HG03354 (cell line): ENCODE measurements around the gene LTN1.
"Not testable (repeated sequence)": the region's sequence is repeated elsewhere in the genome, so short reads cannot be mapped to it uniquely, and the experiment has no call there.

Experiments
- ATAC-seq: cut with Tn5 transposase; IDR thresholded peaks from one replicate; pipeline ENCODE4 v1.9.1; 2021; ENCODE audit warnings: mild to moderate bottlenecking; ENCODE audit not compliant: unreplicated experiment, poor library complexity, severe bottlenecking

Gene LTN1, protein sequence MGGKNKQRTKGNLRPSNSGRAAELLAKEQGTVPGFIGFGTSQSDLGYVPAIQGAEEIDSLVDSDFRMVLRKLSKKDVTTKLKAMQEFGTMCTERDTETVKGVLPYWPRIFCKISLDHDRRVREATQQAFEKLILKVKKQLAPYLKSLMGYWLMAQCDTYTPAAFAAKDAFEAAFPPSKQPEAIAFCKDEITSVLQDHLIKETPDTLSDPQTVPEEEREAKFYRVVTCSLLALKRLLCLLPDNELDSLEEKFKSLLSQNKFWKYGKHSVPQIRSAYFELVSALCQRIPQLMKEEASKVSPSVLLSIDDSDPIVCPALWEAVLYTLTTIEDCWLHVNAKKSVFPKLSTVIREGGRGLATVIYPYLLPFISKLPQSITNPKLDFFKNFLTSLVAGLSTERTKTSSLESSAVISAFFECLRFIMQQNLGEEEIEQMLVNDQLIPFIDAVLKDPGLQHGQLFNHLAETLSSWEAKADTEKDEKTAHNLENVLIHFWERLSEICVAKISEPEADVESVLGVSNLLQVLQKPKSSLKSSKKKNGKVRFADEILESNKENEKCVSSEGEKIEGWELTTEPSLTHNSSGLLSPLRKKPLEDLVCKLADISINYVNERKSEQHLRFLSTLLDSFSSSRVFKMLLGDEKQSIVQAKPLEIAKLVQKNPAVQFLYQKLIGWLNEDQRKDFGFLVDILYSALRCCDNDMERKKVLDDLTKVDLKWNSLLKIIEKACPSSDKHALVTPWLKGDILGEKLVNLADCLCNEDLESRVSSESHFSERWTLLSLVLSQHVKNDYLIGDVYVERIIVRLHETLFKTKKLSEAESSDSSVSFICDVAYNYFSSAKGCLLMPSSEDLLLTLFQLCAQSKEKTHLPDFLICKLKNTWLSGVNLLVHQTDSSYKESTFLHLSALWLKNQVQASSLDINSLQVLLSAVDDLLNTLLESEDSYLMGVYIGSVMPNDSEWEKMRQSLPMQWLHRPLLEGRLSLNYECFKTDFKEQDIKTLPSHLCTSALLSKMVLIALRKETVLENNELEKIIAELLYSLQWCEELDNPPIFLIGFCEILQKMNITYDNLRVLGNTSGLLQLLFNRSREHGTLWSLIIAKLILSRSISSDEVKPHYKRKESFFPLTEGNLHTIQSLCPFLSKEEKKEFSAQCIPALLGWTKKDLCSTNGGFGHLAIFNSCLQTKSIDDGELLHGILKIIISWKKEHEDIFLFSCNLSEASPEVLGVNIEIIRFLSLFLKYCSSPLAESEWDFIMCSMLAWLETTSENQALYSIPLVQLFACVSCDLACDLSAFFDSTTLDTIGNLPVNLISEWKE (N-terminal part only)

DNA sequence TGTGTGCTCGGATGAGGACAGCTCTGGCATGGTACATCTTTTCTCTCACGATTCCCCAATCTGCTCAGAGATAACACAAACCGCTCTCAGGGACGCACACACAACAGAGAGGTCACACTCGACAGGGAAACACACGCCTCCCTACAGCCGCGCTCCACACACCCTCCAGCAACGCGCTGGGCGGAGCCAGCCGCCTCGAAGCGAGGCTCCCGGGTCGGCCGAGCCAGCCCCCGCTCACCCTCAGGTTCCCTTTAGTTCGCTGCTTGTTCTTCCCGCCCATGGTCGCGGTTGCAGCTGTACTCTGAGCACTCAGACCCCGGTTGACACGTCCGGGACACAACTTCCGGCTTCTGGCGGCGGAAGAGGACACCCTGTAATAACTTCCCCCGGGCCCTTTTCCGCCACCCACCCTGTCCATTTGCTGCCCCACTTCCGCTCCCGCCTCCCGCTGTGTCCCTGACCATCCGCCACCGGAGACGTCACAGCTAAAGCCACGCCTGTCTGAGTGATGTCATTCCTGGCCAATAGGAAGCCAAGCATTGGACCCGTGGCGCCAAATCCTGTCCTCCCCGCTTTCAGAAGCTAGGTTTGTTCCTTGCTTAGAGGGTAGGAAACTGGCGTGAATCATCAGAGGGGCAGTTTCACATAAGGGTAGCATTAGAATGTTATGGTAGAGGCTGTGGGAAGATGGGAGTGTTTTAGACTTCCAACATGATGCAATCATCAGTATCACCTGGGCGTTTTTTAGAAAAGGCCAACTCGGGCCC lies at the start of gene LTN1:
LTN1 (minus strand) TSS at position 352 of the 767 bp plus-strand sequence; CDS start at position 280, 72 bp downstream.
- ATAC-seq: peak; percentile 97

DNA sequence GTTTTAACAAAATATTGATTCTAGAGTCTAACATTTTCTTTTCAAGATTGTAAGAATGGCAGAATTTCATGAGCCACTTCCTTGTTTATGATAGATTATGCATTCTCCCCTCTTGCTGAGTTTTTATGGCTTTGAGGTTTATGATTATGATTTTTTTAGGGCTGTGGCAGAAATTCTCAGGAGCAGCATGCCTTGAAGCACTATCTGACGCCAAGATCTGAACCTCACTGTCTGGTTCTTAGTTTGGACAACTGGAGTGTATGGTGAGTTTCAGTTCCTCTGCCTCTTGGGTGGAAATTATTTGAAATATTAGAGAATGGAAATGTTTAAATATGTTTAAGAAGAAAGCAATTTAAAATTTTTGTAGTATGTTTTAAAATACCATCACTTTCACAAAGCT lies 42.0 kb upstream of the LTN1 start:
- ATAC-seq: no peak

DNA sequence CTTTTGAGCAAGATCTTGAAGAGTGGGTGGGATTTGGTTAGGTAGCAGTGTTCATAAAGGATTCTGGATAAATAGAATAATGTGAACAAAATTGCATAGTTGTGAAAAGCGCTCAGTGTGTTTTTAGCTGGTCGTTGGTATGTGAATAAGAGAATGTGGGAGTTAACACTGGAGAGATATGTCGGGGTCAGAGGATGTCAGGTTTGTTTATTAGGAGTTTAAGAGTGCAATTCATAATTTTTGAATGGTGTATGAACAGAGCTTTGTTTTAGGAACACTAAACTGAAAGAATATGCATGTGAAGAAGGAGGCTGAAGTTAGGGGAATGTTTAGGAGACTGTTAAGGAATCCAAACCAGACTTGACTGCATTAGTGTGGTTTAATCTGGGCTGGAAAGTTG lies 41.2 kb upstream of the LTN1 start:
- ATAC-seq: no peak

DNA sequence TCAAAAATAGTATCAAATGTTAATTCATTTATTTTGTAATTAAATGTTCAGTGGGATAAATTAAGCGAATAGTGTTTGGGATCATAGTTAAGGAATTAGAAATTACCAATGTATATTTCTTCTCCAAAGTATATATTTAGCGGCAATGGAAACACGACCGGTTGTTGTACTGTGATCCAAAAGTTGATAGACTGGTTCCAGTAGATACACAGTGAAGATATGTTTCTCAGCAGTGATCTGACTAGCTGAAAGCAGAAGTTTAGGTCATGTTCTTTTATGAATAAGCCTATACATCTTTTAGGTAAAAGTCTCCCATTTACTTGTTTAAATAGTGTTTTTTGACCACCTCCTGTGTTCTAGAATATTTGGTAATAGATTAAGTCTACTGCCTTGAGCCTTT lies 40.6 kb upstream of the LTN1 start:
- ATAC-seq: no peak

DNA sequence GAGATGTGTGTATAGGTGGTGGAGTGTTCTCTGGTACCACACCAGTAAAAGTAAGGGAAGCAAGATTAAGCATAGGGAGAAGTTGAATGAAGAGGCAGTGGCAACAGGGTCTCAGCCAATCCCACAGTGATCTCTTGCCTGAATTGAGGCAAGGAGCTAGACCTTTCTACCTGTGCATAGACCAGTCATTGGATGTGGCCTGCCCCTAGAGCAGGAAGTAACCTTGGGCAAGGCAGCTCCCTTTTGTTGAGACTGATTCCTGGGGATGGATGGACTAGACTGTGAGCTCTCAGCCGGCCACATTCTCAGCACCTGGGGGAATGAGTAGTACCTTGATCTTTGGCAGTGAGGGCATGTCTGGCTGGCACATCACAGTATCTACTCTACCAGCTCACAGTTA lies 38.2 kb upstream of the LTN1 start:
- no peak for ATAC-seq

DNA sequence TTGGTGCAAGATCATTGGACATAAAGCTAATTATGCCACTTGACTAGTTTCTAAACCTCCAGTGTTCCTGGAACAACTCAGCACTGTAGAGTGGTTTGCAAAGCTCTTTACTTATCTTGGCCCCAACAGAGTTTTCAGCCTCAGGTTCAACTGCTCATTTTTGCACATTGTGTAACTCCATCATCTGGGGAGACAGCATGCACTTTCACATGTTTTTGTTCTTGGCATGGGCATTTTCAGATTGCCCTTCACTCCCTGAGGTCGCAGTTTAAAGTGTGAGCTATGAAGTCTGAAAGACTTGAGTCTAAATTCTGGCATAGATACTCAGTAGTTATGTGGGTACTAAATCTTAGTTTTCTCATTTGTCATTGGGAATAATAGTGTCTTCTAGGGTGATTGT lies 36.8 kb upstream of the LTN1 start:
- no peak for ATAC-seq

DNA sequence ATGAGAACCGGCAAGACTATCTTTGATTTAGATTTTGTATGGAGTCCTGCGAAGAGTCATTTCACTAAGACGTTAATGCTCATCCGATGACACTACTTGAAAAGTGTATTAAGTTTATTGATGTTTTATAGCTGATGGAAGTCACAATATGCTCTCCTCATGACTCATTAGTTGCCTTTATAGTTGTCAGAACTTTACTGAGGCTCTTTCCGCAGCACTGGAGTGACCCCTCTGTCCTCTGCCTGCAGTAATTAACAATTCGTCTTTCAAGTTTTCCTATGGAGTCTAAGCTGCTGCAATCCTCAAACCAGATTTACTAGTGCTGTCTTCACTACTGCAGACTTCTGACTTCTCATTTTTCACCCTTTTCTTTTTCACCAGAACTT lies 32.6 kb upstream of the LTN1 start:
- no peak for ATAC-seq

DNA sequence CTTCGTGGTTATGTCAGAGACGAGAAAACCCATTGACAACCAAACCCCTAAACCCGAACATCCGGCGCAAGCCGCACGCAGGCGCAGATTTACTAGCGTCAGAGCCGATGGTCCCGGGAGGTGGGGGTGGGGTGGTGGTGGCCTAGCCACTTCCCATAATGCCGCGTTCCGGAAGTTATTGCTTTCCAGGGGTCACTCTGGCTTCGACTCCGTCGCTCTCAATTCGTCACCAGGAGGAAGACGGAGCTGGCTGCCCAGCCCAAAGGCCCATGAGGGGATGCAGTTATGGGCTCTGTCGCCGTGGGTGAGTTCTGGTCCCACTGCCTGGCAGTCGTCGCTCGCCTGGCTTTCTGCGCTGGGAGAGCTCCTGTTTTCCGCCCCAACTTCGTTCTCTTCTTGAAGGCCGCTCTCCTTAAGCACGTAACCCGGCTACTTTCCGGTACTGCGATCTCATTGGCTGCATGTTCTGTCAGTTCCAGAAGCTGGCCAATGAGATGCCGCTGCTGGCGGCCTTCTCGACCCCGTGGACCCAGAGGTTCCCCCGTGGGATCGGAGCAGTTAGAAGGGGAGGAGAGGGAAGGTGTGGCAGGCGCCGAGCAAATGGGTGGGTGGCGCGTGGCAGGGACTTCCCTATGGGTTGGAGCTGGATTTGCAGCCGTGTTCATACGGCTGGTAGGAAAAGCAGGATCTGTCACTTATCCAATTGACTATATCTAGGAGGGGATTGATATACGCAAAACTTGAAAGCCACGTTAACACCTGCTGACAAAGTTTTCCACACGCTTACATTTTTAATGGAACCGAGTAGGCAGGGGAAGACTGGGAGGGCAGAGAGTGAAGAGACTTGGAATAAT lies 32.0 kb upstream of the LTN1 start, which contains the start of gene USP16:
USP16 (plus strand) TSS at position 195 of the 854 bp plus-strand sequence. CDS start 3,246 bp downstream, outside the sequence.
- ATAC-seq: peak; percentile 98

DNA sequence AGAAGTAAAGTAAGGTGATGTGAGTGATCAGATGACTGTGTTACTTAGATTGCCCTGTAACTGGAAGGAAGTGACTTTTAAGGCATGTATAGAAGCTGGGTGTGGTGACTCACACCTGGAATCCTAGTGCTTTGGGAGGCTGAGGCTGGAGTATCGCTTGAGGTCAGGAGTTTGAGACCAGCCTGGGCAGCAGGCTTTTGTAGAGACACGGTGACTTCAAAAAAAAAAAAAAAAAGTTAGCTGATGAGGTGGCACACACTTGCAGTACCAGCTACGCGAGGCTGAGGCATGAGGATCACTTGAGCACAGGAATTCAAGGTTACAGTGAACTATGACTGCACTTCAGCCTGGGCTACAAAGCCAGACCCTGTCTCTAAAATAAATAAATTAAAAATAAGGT lies 29.5 kb upstream of the LTN1 start:
- ATAC-seq: no peak

DNA sequence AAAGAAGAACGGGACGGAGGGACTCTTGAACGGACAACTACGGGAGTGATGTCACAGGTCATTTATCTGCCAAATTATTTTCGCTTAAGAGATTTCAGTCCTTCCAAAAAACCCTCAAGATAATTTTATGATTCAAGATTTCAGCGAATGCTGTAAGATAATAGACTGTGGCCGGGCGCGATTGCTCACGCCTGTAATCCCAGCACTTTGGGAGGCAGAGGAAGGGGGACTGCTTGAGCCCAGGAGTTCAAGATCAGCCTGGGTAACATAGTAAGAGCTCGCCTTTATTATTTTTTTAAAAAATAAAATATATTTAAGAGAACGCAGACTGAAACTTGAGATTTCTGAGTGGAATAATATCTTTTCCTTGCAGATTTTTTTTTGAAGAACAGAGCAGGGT lies 25.9 kb upstream of the LTN1 start:
- ATAC-seq: peak; percentile 29

DNA sequence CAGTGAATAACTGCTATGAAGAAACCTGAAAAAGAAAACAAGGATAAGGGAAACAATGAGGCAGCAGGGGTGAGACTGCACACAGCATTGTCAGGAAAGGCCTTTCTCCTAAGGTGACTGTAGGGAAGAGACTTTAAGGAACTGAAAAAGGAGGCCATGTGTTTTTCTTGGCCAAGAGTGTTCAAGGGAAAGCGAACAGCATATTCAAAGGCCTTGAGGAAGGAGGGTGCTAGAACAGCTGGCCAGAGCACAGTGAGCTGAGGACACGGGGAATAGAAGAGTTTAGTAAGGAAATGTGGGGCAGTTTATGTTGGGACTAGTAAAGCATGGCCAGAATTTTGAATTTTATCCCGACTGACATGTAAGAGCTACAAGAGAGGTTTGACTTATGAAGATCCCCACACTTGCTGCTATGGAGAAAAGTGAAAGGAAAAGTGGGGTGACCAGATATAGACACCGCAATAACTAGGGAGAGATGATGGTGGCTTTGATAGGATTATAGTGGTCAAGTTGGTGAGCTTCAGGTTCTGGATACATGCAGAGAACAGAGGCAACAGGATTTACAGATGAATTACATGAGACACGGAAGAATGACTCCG lies 25.1 kb upstream of the LTN1 start:
- no peak for ATAC-seq

DNA sequence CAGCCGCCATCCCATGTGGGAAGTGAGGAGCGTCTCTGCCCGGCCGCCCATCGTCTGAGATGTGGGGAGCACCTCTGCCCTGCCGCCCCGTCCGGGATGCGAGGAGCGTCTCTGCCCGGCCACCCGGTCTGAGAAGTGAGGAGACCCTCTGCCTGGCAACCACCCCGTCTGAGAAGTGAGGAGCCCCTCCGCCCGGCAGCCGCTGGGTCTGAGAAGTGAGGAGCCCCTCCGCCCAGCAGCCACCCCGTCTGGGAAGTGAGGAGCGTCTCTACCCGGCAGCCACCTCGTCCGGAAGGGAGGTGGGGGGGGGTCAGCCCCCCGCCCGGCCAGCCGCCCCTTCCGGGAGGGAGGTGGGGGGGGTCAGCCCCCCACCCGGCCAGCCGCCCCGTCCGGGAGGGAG lies 18.6 kb upstream of the LTN1 start:
- ATAC-seq: not testable (repeated sequence)

DNA sequence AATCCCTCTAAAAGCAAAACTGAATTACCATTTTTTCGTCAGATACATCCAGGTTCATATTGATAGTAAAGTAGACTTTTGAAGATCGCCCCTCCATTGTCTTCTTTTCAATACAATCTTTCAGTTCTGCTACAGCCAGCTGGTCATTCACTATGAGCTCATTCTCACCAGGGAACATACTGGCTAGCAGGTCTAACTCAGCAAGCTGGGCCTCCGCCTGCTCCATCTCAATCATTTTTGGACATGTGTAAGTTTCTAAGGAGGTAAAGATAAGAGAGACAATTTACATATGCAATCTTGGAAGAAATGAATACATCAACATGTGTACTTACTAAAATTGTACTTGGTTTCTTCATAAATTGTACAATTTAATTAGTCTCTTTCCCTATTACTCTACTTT lies 15.7 kb upstream of the LTN1 start:
- ATAC-seq: no peak

DNA sequence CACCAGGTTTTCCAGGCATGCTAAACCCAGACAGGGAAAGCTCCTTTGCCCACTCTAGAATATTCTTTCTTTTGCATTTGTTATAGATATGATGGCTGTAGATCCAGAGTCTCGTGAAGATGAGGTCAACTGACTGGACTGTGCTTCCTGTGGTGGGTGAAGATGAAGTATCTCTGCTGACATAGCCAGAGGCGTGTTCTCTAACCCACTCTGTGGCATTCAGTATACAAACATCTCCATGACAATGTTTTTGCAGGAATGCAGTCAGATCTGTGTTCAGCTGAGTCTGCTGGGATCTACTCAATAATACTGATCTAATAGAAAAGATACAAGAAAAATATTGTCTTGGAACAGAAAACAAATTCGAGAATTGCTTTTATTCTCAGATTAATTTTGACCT lies 15.1 kb upstream of the LTN1 start:
- ATAC-seq: no peak

DNA sequence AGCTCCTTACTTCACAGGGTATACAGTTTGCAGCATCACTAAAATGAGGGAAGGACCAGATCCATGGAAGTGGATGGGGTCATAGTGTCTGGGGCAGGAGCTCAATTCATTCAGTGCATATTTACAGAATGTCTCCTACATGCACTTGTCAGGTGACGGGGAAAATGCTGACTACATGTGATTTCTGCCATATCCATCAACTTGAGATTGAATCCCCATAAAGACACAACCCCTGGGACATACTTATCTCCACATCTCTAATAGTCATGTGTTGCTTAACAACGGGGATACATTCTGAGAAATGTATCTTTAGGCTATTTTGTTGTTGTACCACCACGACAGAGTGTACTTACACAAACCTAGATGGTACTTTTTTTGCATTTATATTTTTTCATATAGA lies 14.5 kb upstream of the LTN1 start:
- no peak for ATAC-seq

DNA sequence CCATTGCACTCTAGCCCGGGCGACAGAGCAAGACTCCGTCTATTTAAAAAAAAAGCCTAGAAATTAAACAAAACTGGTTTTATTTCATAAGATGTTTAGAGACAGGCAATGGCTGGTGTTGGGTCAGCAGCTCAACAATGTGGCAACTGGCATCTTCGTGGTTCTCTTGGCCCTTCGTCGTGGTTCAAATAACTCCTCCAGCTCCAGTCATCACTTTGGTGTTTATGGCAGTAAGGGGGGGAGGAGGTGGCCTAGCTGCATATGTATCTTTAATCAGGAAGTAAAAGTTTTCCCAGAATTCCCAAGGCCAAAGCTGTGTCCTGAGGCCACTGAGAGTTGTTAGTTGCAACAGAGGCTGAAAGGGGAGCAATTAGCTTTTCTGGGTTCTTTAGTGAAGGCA lies 13.0 kb upstream of the LTN1 start:
- no peak for ATAC-seq

DNA sequence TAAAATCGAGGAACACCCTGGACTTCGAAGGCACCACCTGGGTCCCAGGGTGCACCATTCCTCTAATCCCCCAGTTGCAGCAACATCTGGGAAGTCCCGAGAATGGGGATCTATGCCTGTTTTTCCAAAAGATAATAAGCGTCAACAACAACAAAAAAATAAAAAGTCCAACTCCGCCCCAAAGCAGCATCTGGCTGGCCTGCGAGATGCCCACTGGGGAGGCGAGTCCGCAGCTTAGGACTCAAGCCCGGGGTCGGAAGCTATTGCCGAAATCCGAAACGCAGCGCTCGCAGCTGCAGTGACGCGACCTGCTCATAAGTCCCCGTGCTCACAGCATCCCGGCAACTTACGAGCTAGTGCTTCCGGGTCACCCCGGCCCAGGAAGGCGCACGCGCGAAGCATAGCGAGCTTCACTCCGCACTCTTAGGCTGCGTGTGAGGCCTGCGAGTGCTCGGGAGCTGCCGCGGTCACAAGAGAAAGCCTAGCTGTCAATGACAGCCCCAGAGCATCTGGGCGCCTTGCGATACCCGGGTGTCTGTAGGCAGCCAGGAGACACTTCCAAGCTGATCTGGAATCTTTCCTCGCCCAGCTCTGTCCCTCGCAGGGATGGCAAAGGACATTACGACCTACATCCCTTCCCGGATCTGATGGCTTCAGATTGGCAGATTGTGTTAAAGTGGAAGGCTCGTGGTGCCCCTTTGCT lies 9.9 kb upstream of the LTN1 start:
- peak; percentile 100 for ATAC-seq

DNA sequence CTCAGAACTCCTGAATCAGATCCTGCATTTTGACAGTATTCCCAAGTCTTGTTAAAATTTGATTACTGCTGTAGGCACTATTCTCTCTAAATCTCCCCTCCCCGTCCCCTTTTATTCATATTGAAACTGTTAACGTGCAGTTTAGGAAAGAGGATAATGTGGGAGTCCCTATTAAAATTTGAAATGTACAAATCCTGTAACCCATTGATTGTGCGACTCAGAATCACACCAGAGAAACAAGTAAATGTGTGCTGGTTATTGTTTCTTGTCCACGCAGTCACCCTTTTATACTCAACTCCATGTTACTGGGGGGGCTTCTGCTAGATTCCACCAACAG lies 584 bp upstream of the LTN1 start:
- no peak for ATAC-seq
